Natural killer cell treated with Interleukin-12 subunit alpha and Interleukin-12 subunit beta and Interleukin-15 and Interleukin-18, amount 100 ng/mL, for 72 hours (primary cell): Measurements from ENCODE around the gene MYO15A. TPM values are rescaled to one million over a fixed set of nuclear protein-coding genes. Genes with fewer than 3 reads are reported as not detected.

Experiments
- ATAC-seq, 2 donors: fragments of 150-1000 bp; cut with Tn5 transposase in 1 of 2; sonication (Bioruptor Pico), chemical (Tn5 transposase) in 1 of 2; 2 replicates each; pipeline ENCODE4 v1.10.0; 2021
- DNase-seq: peaks from one replicate; pipeline ENCODE4 v3.0.0; 2022; ENCODE audit warnings: low spot score
- H3K27ac Mint-ChIP-seq, 2 donors: 1 replicate in 1 of 2; 2 replicates in 1 of 2; pipeline ENCODE4 v1.8.0; 2022; ENCODE audit warnings: mixed read lengths in 2 of 2, mild to moderate bottlenecking in 1 of 2, moderate library complexity in 1 of 2
- H3K27me3 Mint-ChIP-seq, 2 donors: 1 replicate in 1 of 2; 2 replicates in 1 of 2; pipeline ENCODE4 v1.8.0; 2022; ENCODE audit warnings: mixed read lengths in 2 of 2
- H3K36me3 Mint-ChIP-seq: one replicate; pipeline ENCODE4 v1.8.0; 2022; ENCODE audit warnings: mixed read lengths
- H3K4me1 Mint-ChIP-seq, 2 donors: 1 replicate in 1 of 2; 2 replicates in 1 of 2; pipeline ENCODE4 v1.8.0; 2022; ENCODE audit warnings: low read depth in 2 of 2, mixed read lengths in 2 of 2, mild to moderate bottlenecking in 1 of 2
- H3K4me3 Mint-ChIP-seq: one replicate; pipeline ENCODE4 v1.8.0; 2022; ENCODE audit warnings: mixed read lengths
- H3K9me3 Mint-ChIP-seq: 2 replicates; pipeline ENCODE4 v1.8.0; 2022; ENCODE audit warnings: mixed read lengths
- total RNA-seq, 2 donors: library from RNA; stranded (reverse); gene quantifications; one replicate each; pipeline ENCODE4 v1.2.3, GENCODE V29; 2022

Gene MYO15A
- total RNA-seq, 2 donors from 2014 or later, result 1.0 to 2.0 TPM

DNA sequence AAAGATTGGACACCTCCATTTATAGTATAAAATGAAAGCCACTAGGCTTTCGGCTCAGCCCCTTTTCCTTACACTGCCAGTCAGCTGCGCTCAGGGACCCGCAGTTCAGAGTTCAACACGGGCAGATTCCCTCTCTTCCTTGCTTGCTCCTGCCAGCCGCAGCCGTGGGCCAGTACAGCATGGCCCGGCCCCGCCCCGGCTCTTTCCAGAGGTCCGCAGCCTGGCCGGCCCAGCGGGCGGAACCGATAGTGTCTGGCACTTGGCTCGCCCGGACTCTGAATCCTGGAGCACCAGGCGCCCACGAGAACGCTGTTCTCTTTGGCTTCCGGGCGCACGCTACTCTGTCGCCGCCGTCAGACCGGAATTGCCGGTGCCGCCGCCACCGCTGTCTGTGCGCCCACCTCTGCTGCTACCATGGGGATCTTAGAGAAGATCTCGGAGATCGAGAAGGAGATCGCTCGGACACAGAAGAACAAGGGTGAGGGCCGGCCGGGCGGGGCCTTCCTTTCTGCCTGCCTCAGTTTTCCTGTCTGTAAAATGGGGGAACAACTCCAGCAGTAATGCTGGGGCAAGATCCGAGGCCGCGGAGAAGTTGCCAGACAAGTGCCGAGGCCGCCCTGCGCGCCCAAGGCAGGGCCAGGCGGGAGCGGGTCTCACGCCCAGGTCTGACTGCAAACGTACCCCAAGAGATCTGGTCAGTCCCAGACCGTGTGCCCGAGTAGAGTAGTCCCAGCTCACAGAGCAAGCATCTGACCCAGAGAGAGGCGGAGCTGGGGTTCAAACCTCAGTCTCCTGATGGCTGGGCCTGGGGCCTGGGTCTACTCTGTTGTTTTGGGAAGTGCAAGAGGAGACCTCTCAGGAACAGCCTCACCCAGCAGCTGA is 20.7 kb upstream of the MYO15A start, which contains the start of gene DRG2:
DRG2 (plus strand) TSS at position 339 of the 882 bp plus-strand sequence; CDS start at position 415, 76 bp downstream.
- Mint-ChIP-seq H3K36me3 (no peaks in the 10 kb centered on the region), H3K27ac (peak within 1 kb of the TSS; percentile 96 to 99), H3K9me3 (no peaks in the 10 kb centered on the region), H3K4me3 (peak within 1 kb of the TSS; percentile 97), H3K27me3 (no peaks in the 10 kb centered on the region), H3K4me1 (peaks cover 25 to 28% of the 10 kb centered on the region in 2 donors)
- ATAC-seq (peak; percentile 98 to 99), DNase-seq (peak; percentile 90)

DNA sequence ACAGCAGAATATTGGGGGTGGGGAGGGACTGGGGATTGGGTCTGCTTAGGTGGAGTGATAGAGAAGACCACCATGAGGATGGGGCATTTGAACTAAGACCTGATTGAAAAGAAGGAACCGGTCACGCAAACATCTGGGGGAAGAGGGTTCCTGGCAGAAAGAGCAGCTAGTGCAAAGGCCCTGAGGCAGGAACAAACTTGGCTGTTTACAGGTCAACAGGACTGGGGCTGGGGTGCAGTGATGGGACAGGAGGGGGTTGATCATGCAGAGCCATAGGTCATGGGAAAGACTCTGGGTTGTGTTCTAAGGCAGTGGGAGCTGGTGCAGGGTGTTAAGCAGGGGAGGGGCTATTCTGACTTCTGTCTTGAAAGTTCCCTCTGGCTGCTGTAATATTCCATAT is 18.9 kb upstream of the MYO15A start:
- Mint-ChIP-seq H3K4me3 (peak overlapping the region; percentile 97), H3K9me3 (no peaks in the 10 kb centered on the region), H3K4me1 (peaks cover 31 to 34% of the 10 kb centered on the region in 2 donors), H3K27ac (peak overlapping the region; percentile 96 to 99), H3K36me3 (peaks cover 6% of the 10 kb centered on the region), H3K27me3 (no peaks in the 10 kb centered on the region)
- ATAC-seq (no peak), DNase-seq (no peak)

DNA sequence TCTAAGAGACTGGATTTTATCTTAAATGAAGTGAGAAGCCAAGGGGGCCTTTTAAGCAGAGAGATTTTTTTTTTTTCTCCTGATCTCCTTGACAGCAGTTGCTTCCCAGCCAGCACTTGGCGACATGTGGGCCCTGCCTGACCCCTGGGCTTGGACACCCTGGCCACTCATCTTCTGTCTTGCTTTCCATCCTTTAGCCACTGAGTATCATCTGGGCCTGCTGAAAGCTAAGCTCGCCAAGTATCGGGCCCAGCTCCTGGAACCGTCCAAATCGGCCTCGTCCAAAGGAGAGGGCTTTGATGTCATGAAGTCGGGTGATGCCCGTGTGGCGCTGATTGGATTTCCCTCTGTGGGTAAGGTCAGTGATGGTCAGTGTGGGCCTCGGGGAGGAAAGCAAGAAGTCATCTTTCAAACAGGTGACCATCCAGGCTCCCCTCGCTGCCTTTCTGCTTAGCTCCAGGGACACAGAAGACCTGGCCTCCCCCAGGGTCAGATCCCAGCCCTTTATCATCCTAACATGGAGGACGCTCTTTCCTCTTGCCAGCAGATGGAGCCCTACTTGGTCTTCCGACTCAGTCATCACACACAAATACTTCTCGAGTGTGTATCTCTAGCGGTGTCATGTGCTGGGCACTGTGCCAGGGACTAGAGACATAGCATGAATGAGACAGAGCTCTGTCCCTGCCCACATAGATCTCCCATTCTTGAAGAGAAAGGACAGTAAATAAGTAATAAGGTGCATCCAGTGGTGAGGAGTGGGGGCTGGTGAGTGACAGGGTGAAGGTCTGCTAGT is 14.7 kb upstream of the MYO15A start:
- peaks cover 13% of the 10 kb centered on the region for H3K36me3 Mint-ChIP-seq
- DNase-seq (no peak), ATAC-seq (no peak)
- H3K4me1 Mint-ChIP-seq, result peaks cover 17 to 24% of the 10 kb centered on the region in 2 donors
- no peak overlapping the region for H3K4me3 Mint-ChIP-seq
- H3K27me3 Mint-ChIP-seq, result no peaks in the 10 kb centered on the region
- peak overlapping the region in 1 of 2 donors; percentile 19 for H3K27ac Mint-ChIP-seq
- no peaks in the 10 kb centered on the region for H3K9me3 Mint-ChIP-seq

DNA sequence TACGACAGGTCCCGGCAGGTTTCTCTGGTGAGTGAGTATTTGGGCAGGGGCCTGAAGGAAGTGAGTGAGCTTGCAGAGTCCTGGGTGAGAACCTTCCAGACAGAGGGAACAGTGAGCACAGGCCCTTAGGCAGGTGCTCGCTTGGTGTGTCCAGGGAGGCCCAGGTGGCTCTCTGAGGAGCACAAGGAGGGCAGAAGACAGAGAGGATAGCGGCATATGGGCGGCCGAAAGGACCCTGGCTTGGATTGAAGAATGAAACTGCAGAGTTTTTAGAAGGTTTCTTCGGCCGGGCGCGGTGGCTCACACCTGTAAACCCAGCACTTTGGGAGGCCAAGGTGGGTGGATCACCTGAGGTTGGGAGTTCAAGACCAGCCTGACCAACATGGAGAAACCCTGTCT is 14.1 kb upstream of the MYO15A start:
- ATAC-seq (no peak), DNase-seq (no peak)
- Mint-ChIP-seq H3K9me3 (no peaks in the 10 kb centered on the region), H3K36me3 (peaks cover 13% of the 10 kb centered on the region), H3K27ac (peak overlapping the region in 1 of 2 donors; percentile 19), H3K4me1 (peaks cover 11 to 22% of the 10 kb centered on the region in 2 donors), H3K27me3 (no peaks in the 10 kb centered on the region), H3K4me3 (no peak overlapping the region)

DNA sequence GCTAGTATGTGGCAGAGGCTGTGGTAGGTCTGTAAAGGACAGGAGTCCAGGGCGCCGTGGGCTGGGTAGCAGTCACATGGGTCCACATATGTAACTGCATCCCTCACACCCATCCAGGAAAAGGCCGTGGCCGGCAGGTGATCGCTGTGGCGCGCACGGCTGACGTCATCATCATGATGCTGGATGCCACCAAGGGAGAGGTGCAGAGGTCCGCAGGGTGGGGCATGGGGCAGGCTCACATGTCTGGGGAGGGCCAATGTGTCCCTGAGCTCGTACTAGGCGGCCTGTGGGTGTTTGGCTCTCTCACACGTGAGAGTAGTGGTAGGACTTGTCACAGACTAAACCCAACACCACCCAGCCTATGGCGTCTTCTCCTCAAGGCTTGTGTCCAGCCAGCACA is 9.0 kb upstream of the MYO15A start:
- peaks cover 6% of the 10 kb centered on the region for H3K36me3 Mint-ChIP-seq
- H3K4me1 Mint-ChIP-seq, result peaks cover 0 to 8% of the 10 kb centered on the region in 2 donors
- no peak overlapping the region for H3K4me3 Mint-ChIP-seq
- no peaks in the 10 kb centered on the region for H3K9me3 Mint-ChIP-seq
- no peak overlapping the region for H3K27ac Mint-ChIP-seq
- ATAC-seq, result no peak
- H3K27me3 Mint-ChIP-seq, result no peaks in the 10 kb centered on the region
- DNase-seq, result no peak

DNA sequence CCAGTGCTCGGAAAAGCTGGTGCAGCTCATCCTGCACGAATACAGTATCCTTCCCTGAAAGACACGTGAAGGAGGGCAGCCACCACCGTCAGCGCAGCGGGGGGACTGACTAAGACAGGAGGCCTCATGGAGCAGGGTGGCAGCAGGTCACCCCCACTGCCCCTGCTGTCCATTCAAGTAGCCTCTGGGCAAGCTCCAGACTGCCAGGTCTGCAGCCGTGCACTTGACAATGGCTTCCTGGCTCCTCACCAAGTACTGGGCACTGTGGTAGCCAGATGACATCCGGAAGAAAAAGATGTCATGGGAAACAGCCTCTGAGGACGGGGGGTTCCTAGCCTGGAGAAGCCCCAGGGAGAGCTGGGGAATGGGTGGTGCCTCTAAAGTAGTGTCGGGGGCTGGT is 7.9 kb upstream of the MYO15A start:
- ATAC-seq (no peak), DNase-seq (no peak)
- Mint-ChIP-seq H3K27me3 (no peaks in the 10 kb centered on the region), H3K9me3 (no peaks in the 10 kb centered on the region), H3K27ac (no peak overlapping the region), H3K4me1 (peaks cover 0 to 8% of the 10 kb centered on the region in 2 donors), H3K36me3 (peaks cover 6% of the 10 kb centered on the region), H3K4me3 (no peak overlapping the region)

DNA sequence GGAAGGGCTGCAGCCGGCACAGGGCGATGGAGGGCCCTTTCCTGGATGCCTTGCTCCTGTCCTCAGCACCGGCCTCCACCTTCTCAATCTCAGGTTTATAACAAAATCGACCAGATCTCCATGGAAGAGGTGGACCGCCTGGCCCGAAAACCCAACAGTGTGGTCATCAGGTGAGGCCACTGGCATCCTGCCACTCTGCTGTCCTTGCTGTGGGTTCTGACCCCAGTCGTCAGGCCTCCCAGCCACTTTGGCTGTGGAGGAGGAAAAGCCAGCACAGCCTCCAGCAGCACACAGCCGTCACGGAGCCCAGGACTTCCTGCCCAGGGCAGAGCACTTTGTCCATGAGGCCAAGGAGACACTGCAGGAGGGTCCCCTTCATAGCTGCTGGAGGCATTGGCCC is 6.7 kb upstream of the MYO15A start:
- no peak for ATAC-seq
- no peaks in the 10 kb centered on the region for H3K4me1 Mint-ChIP-seq
- no peak overlapping the region for H3K27ac Mint-ChIP-seq
- no peak for DNase-seq
- no peaks in the 10 kb centered on the region for H3K9me3 Mint-ChIP-seq
- no peaks in the 10 kb centered on the region for H3K27me3 Mint-ChIP-seq
- no peaks in the 10 kb centered on the region for H3K36me3 Mint-ChIP-seq
- H3K4me3 Mint-ChIP-seq, result no peak overlapping the region

DNA sequence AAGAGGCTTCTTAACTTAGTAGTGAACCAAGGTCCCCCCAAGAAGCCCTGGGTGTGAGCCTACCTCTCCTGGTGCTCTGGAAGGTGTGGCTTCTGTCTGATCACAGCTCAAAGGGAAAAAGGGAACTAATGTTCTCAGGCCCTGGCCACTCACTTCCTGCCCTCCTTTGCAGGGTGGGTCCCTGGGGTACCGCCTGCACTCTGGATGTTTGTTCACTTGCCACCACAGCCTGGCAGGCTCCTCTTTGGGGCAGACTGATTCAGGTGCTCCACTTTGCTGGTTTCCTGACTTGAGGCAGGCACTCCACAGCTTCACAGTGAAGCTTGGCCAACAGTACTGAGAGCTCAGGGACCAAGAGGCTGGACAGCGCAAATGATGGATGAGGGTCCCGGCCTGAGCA is 5.9 kb upstream of the MYO15A start:
- Mint-ChIP-seq H3K36me3 (no peaks in the 10 kb centered on the region), H3K27me3 (no peaks in the 10 kb centered on the region), H3K4me3 (no peak overlapping the region), H3K4me1 (no peaks in the 10 kb centered on the region), H3K9me3 (no peaks in the 10 kb centered on the region), H3K27ac (no peak overlapping the region)
- no peak for DNase-seq
- no peak for ATAC-seq

DNA sequence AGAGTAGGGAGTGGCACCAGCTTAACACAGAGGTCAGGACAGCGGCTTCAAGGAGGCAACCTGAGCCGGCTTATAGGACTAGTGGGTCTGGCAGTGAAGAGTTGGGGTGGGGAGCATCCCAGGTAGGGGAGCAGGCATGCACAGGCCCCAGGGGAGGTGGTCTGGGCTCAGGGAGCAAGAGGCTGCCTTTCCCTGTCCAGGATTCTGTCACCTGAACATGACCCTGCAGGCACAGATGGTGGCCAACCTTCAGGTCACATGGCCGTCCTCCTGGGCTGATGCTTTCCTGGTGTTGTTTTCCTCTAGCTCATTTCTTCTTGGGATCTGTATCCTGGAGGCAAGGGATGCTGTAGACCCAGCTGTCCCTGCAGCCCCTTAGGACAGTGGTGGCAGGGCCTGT is 3.5 kb upstream of the MYO15A start:
- Mint-ChIP-seq H3K36me3 (no peaks in the 10 kb centered on the region), H3K4me1 (no peaks in the 10 kb centered on the region), H3K4me3 (no peak overlapping the region), H3K9me3 (no peaks in the 10 kb centered on the region), H3K27ac (no peak overlapping the region), H3K27me3 (no peaks in the 10 kb centered on the region)
- DNase-seq (no peak), ATAC-seq (no peak)

DNA sequence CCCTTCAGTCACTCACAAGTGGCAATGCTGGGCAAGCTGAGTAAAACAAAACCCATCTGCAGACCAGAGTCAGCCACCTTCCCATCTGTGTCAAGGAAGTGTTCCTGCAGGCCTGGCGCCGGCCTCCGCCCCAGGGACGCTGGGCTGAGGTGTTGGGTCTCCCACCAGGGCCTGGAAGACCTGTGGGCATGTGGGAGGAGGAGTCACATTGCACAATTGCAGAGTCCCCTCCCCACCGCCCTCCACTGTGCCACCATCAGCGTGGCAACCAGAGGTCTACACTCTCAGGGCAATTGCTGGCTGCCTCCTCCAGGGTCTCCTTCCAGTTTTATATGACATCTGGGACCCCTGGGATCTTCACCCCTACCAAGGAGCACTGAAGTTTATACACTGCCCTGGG is 3.0 kb upstream of the MYO15A start:
- H3K27me3 Mint-ChIP-seq, result no peaks in the 10 kb centered on the region
- no peaks in the 10 kb centered on the region for H3K36me3 Mint-ChIP-seq
- no peaks in the 10 kb centered on the region for H3K9me3 Mint-ChIP-seq
- H3K27ac Mint-ChIP-seq, result no peak overlapping the region
- no peaks in the 10 kb centered on the region for H3K4me1 Mint-ChIP-seq
- H3K4me3 Mint-ChIP-seq, result no peak overlapping the region
- DNase-seq (no peak), ATAC-seq (no peak)

DNA sequence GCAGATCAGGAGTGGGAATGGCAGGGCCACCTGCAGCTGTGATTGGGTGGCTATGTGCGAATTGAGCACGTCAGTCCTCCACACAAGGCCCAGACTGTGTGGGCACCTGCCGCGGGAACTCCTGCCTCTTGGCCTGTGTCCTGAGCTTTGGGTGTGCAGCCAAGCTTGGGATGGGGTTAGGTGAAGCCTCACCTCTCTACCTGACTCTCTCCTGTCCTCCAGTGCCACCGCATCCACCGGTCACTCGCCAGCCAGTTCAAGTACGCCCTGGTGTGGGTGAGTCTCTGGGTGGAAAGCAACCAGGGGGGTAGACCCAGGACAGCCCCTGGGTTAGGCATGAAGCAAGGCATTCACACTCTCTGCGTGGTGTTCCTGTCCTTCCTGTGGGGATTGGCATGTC is 2.3 kb upstream of the MYO15A start:
- Mint-ChIP-seq H3K4me1 (peaks cover 0 to 3% of the 10 kb centered on the region in 2 donors), H3K36me3 (no peaks in the 10 kb centered on the region), H3K27me3 (no peaks in the 10 kb centered on the region), H3K4me3 (no peak overlapping the region), H3K27ac (no peak overlapping the region), H3K9me3 (no peaks in the 10 kb centered on the region)
- ATAC-seq (no peak), DNase-seq (no peak)

DNA sequence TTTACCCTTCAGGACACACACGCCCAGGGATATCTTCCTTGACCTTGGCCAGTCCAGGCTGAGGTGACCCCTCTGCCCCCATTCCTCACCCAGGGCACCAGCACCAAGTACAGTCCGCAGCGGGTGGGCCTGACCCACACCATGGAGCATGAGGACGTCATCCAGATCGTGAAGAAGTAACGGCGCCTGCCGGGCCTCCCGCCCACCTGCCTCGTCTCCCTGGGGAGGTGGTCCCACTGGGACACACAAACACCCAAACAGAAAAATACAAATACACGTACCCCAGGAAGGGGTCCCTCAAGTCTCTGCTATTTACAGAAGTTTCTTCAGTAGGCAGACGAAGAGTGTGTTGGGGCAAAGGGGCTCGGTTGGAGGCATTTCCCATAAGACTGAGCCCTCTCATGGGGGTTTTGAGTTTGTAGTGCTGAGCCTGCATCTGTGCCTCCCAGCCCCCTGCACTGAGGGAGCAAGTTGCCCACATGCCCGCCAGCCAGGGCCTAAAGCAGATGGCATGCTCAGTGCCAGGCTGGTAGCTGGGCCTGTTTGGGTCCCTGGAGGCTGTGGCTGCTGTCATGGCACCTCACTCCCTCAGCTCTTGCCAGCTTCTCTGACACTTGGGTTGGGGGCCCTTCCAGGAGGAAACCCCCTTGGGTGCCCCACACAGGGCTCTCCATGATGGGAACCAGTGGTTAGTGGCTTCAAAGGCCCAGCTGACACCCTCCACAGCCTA is 1.3 kb upstream of the MYO15A start:
- H3K27me3 Mint-ChIP-seq, result no peaks in the 10 kb centered on the region
- H3K27ac Mint-ChIP-seq, result no peak overlapping the region
- H3K9me3 Mint-ChIP-seq, result no peaks in the 10 kb centered on the region
- no peaks in the 10 kb centered on the region for H3K36me3 Mint-ChIP-seq
- no peak for ATAC-seq
- no peak for DNase-seq
- H3K4me1 Mint-ChIP-seq, result peaks cover 0 to 3% of the 10 kb centered on the region in 2 donors
- H3K4me3 Mint-ChIP-seq, result no peak overlapping the region

DNA sequence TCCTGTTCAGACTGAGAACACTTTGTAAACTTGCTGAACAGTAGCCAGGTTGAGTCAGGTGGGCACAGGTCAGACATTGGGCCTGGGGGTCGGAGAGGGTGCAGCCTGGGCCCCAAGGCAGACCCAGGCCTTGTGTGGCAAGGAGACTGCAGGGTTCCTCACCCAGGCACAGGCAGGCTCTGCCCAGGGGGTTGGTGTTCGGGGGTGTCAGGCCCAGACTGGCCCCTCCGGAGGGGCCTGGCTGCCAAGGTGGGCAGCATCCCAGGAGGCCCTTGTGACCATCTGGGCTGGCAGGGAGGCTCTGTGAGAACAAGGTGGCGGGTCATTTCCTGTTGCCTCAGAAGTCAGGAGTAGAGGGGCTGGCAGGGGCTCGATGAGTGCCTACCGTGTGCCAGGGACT is 585 bp upstream of the MYO15A start:
- DNase-seq (no peak), ATAC-seq (no peak)
- Mint-ChIP-seq H3K36me3 (no peaks in the 10 kb centered on the region), H3K4me1 (peaks cover 0 to 3% of the 10 kb centered on the region in 2 donors), H3K4me3 (no peak overlapping the region), H3K27ac (no peak overlapping the region), H3K9me3 (no peaks in the 10 kb centered on the region), H3K27me3 (no peaks in the 10 kb centered on the region)
